Adrenal gland (tissue), 5 donors: ENCODE results near the gene ARPC5.

Source experiments
- POLR2A ChIP-seq, 2 donors: fragments of 450-650 bp; IDR thresholded peaks; one replicate each; pipeline ENCODE4 v1.6.1; 2017; ENCODE audit warnings: antibody characterized with exemption in 2 of 2, mild to moderate bottlenecking in 2 of 2, moderate library complexity in 1 of 2
- TF ChIP-seq, protein P1 (sequence below), 6 experiments: fragments of 450-650 bp in 4 of 6; fragments of 200-600 bp in 2 of 6; sonication (generic) in 1 of 6; IDR thresholded peaks; 1 replicate in 5 of 6; 2 replicates in 1 of 6; pipeline versions ENCODE4 v1.5.1 to v1.8.0; 2016 to 2021; ENCODE audit warnings: antibody characterized with exemption in 6 of 6, mild to moderate bottlenecking in 2 of 6, moderate library complexity in 1 of 6
- donor health status: DM: no; HTN: no; CAD: no.

DNA sequence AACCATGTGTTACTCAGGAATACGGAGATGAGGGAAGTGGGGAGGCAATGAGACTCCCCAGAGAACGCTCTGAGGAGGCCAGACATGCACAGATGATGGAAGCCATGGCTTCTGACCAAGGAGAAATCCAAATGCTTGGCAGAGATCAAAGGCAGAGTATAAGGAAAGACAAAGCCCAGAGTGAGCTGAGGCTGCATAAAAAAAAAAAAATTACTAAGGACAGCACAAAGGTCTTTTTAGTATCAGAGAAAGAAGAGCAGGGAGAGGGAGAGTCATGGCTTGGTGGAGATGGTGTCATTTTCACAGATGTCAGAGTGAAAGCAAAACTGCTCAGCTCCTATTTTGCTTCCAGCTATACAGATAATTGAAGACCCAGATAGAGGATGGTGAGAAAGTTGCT lies 37.2 kb downstream of the ARPC5 start:
- TF ChIP-seq, protein P1, sequence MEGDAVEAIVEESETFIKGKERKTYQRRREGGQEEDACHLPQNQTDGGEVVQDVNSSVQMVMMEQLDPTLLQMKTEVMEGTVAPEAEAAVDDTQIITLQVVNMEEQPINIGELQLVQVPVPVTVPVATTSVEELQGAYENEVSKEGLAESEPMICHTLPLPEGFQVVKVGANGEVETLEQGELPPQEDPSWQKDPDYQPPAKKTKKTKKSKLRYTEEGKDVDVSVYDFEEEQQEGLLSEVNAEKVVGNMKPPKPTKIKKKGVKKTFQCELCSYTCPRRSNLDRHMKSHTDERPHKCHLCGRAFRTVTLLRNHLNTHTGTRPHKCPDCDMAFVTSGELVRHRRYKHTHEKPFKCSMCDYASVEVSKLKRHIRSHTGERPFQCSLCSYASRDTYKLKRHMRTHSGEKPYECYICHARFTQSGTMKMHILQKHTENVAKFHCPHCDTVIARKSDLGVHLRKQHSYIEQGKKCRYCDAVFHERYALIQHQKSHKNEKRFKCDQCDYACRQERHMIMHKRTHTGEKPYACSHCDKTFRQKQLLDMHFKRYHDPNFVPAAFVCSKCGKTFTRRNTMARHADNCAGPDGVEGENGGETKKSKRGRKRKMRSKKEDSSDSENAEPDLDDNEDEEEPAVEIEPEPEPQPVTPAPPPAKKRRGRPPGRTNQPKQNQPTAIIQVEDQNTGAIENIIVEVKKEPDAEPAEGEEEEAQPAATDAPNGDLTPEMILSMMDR (IDR thresholded peaks at IDR 0.05) = no peak
- TF ChIP-seq POLR2A (IDR thresholded peaks at IDR 0.05) = no peak
